Activated CD8-positive, alpha-beta T cell treated with anti-CD3 and anti-CD28 coated beads for 36 hours (primary cell): ENCODE results near the gene TTYH2. TPM values are rescaled to one million over a fixed set of nuclear protein-coding genes. Genes with fewer than 3 reads are reported as not detected.

Experiments used
- ATAC-seq: fragments of 200-7000 bp; cut with Tn5 transposase; one replicate; pipeline ENCODE4 v1.10.0; 2021; ENCODE audit warnings: mild to moderate bottlenecking, moderate library complexity
- CTCF ChIA-PET: fragments of 350-600 bp; sonication (Branson Sonifier 250); formaldehyde crosslinking; loops from one replicate; lab custom pipeline; 2021; ENCODE audit warnings: antibody characterized with exemption; lab: Charles Lee
- POLR2A ChIA-PET: fragments of 350-600 bp; sonication (Branson Sonifier 250); formaldehyde crosslinking; loops from one replicate; lab custom pipeline; 2021; ENCODE audit warnings: antibody characterized with exemption; lab: Charles Lee
- DNase-seq: peaks from one replicate; pipeline ENCODE4 v3.0.0-alpha.2; 2020
- H3K27ac Mint-ChIP-seq: one replicate; pipeline ENCODE4 v1.8.0; 2021; ENCODE audit warnings: mild to moderate bottlenecking, mixed read lengths
- H3K27me3 Mint-ChIP-seq: one replicate; pipeline ENCODE4 v1.8.0; 2021; ENCODE audit warnings: mixed read lengths
- H3K36me3 Mint-ChIP-seq: one replicate; pipeline ENCODE4 v1.8.0; 2021; ENCODE audit warnings: low read depth, mixed read lengths
- H3K4me1 Mint-ChIP-seq: one replicate; pipeline ENCODE4 v1.8.0; 2021; ENCODE audit warnings: low read depth, mixed read lengths
- H3K4me3 Mint-ChIP-seq: one replicate; pipeline ENCODE4 v1.8.0; 2021; ENCODE audit warnings: mild to moderate bottlenecking, moderate library complexity, mixed read lengths
- H3K9me3 Mint-ChIP-seq: one replicate; pipeline ENCODE4 v1.8.0; 2021; ENCODE audit warnings: mixed read lengths
- CTCF ChIP-seq: fragments of 200-600 bp; IDR thresholded peaks from one replicate; pipeline ENCODE4 v1.8.0; 2022; ENCODE audit warnings: antibody characterized with exemption, mild to moderate bottlenecking
- intact Hi-C: fragments of 100-400 bp; cut with micrococcal nuclease; formaldehyde crosslinking; loops from one replicate; pipeline ENCODE4 v1.10.0; 2022
- total RNA-seq, 2 experiments: library from RNA; stranded (reverse); gene quantifications; one replicate each; pipeline ENCODE4 v1.2.3, GENCODE V29; 2021

TTYH2 gene
- total RNA-seq, 2 experiments from 2014 or later: 3.4 to 4.9 TPM

DNA sequence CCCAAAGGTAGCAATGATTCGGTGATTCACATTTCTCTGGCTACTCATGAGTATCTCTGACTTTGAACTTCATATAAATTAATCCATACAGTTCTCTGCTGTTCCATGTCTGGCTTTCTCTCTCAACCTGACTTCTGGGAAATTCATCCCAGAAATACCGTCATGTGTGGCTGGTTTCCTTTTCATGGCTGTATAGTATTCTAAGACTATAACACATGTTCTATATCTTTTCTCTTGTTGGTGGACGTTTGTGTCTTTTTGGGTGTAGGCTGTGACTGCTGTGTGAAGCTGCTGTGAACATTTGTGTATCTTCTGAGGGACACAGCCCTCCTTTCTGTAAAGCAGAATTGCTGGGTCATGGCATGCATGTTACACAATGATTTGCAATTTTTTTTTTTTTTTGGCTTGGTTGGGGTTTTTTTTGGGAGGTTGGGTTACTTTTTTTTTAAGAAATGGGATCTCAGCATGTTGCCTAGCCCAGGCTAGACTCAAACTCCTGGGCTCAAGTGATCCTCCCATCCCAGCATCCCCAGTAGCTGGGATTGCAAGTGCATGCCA lies 6.3 kb downstream of the TTYH2 start:
- Mint-ChIP-seq H3K36me3 (no peaks in the 10 kb centered on the region), H3K27ac (no peak overlapping the region), H3K9me3 (no peaks in the 10 kb centered on the region), H3K4me1 (peaks cover 18% of the 10 kb centered on the region), H3K4me3 (no peak overlapping the region), H3K27me3 (no peaks in the 10 kb centered on the region)
- TF ChIP-seq CTCF: no peak
- POLR2A ChIA-PET: no interaction called here
- CTCF ChIA-PET: interaction anchor here (0.7 to 0.9 kb wide), 2 partner anchors 9 to 20 kb away, joined by 3 read pairs; no protein-coding TSS in a partner anchor
- DNase-seq (no peak), ATAC-seq (no peak)
- intact Hi-C loops: loop anchor here (10.0 kb wide), 1 partner anchor 135 kb away; no protein-coding TSS in a partner anchor

GRCh38 chr17:74220219-74220618 lies 6.8 kb downstream of the TTYH2 start:
- CTCF ChIA-PET: interaction anchor here (0.7 to 0.9 kb wide), 2 partner anchors 9 to 21 kb away, joined by 3 read pairs; no protein-coding TSS in a partner anchor
- Mint-ChIP-seq H3K4me1 (peaks cover 13% of the 10 kb centered on the region), H3K27ac (no peak overlapping the region), H3K4me3 (no peak overlapping the region), H3K27me3 (no peaks in the 10 kb centered on the region), H3K9me3 (no peaks in the 10 kb centered on the region), H3K36me3 (no peaks in the 10 kb centered on the region)
- DNase-seq: no peak
- POLR2A ChIA-PET: interaction anchor here (1.1 kb wide), 1 partner anchor 12 kb away, joined by 3 read pairs; no protein-coding TSS in a partner anchor
- intact Hi-C loops: no loop called here
- TF ChIP-seq CTCF: no peak
- no peak for ATAC-seq

GRCh38 chr17:74220946-74221818 lies 7.8 kb downstream of the TTYH2 start:
- Mint-ChIP-seq H3K4me3 (no peak overlapping the region), H3K27me3 (no peaks in the 10 kb centered on the region), H3K27ac (no peak overlapping the region), H3K9me3 (no peaks in the 10 kb centered on the region), H3K36me3 (peaks cover 2% of the 10 kb centered on the region), H3K4me1 (peaks cover 4% of the 10 kb centered on the region)
- DNase-seq (no peak), ATAC-seq (no peak)
- intact Hi-C loops: no loop called here
- ChIA-PET POLR2A (interaction anchor here (1.1 kb wide), 1 partner anchor 13 kb away, joined by 3 read pairs; no protein-coding TSS in a partner anchor), CTCF (interaction anchor here (1.6 kb wide), 1 partner anchor 18 kb away, joined by 3 read pairs; the partner anchor contains the start of gene RPL38)
- TF ChIP-seq CTCF: no peak

GRCh38 chr17:74222399-74222798 lies 9.0 kb downstream of the TTYH2 start:
- Mint-ChIP-seq H3K4me1 (no peaks in the 10 kb centered on the region), H3K9me3 (no peaks in the 10 kb centered on the region), H3K36me3 (peaks cover 2% of the 10 kb centered on the region), H3K27me3 (no peaks in the 10 kb centered on the region), H3K4me3 (no peak overlapping the region), H3K27ac (no peak overlapping the region)
- no peak for TF ChIP-seq CTCF
- ChIA-PET CTCF (interaction anchor here (1.6 kb wide), 1 partner anchor 19 kb away, joined by 3 read pairs; the partner anchor contains the start of gene RPL38), POLR2A (no interaction called here)
- DNase-seq (no peak), ATAC-seq (no peak)
- intact Hi-C loops: no loop called here

GRCh38 chr17:74223901-74224300 lies 10.5 kb downstream of the TTYH2 start:
- POLR2A ChIA-PET: no interaction called here
- CTCF ChIA-PET: no interaction called here
- Mint-ChIP-seq H3K4me3 (no peak overlapping the region), H3K27ac (no peak overlapping the region), H3K4me1 (no peaks in the 10 kb centered on the region), H3K27me3 (no peaks in the 10 kb centered on the region), H3K36me3 (peaks cover 2% of the 10 kb centered on the region), H3K9me3 (no peaks in the 10 kb centered on the region)
- intact Hi-C loops: no loop called here
- ATAC-seq (no peak), DNase-seq (no peak)
- no peak for TF ChIP-seq CTCF
